Peyer's patch (tissue), 4 donors: Measurements from ENCODE around the gene NTMT2.

ENCODE experiments used
- CTCF ChIP-seq, 6 experiments: fragments of 450-650 bp in 4 of 6; fragments of 200-600 bp in 2 of 6; sonication (generic) in 1 of 6; IDR thresholded peaks; one replicate each; pipeline ENCODE4 v1.5.1; 2017 to 2019; ENCODE audit warnings: antibody characterized with exemption in 6 of 6, mild to moderate bottlenecking in 3 of 6, moderate library complexity in 1 of 6
- POLR2A ChIP-seq, 2 donors: fragments of 450-650 bp; IDR thresholded peaks; one replicate each; pipeline ENCODE4 v1.5.1; 2017; ENCODE audit warnings: antibody characterized with exemption in 2 of 2, mild to moderate bottlenecking in 2 of 2, moderate library complexity in 2 of 2

GRCh38 chr1:170192546-170192945, 46.8 kb downstream of the NTMT2 start:
- TF ChIP-seq CTCF (IDR thresholded peaks at IDR 0.05) (no peak), POLR2A (IDR thresholded peaks at IDR 0.05) (no peak)
